ENCODE measurements around the gene VANGL1.
A peak's percentile ranks its signal among the peaks of the same experiment; 100 is the strongest.

VANGL1 gene

GRCh38 chr1:115701090-115701489 is 59.3 kb downstream of the VANGL1 start:
- TF ChIP-seq CTCF (IDR thresholded peaks at IDR 0.05): no peak

- no peak for TF ChIP-seq CTCF (IDR thresholded peaks at IDR 0.05)
Measured at GRCh38 chr1:115702959-115703358, 61.2 kb downstream of the VANGL1 start.

GRCh38 chr1:115705085-115705951 is 63.5 kb downstream of the VANGL1 start:
- no peak for TF ChIP-seq CTCF (IDR thresholded peaks at IDR 0.05)

GRCh38 chr1:115705963-115706362 is 64.2 kb downstream of the VANGL1 start:
- no peak for TF ChIP-seq CTCF (IDR thresholded peaks at IDR 0.05)

- peak; percentile 83 for TF ChIP-seq CTCF (IDR thresholded peaks at IDR 0.05)
Measured at GRCh38 chr1:115706587-115707425, 65.0 kb downstream of the VANGL1 start.

- TF ChIP-seq CTCF (IDR thresholded peaks at IDR 0.05): no peak
Measured at GRCh38 chr1:115710859-115711624, 69.3 kb downstream of the VANGL1 start.

GRCh38 chr1:115712911-115713609 is 71.3 kb downstream of the VANGL1 start:
- no peak for TF ChIP-seq CTCF (IDR thresholded peaks at IDR 0.05)

Measured in LNCAP (cell line).